NCI-H1417 treated with DMSO at 0.1 percent for 48 hours (cell line): ENCODE measurements around the gene PADI4.

Source experiments
- DNase-seq: peaks from one replicate; lab custom pipeline; 2025; lab: John Stamatoyannopoulos, UW

The PADI4 gene

DNA sequence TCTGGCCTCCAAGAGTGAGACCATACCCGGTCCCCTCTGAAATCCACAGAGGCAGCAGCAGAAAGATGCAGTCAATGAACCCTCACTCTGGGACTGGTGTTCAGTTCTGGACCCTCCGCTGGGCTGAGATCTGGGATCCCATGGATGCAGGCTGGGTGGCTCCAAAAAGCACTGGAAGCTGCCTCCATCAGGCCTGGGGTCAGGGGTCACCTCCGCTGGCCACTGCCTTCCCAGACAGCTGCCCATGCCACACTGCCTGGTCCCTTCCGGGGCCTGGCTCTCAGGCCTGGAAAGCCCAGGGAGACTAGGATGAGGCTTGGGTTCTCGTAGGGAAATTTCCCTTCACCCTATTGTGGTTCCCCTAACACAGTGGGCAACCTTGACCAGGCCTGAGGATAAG lies 21.4 kb upstream of the PADI4 start:
- no peak for DNase-seq

DNA sequence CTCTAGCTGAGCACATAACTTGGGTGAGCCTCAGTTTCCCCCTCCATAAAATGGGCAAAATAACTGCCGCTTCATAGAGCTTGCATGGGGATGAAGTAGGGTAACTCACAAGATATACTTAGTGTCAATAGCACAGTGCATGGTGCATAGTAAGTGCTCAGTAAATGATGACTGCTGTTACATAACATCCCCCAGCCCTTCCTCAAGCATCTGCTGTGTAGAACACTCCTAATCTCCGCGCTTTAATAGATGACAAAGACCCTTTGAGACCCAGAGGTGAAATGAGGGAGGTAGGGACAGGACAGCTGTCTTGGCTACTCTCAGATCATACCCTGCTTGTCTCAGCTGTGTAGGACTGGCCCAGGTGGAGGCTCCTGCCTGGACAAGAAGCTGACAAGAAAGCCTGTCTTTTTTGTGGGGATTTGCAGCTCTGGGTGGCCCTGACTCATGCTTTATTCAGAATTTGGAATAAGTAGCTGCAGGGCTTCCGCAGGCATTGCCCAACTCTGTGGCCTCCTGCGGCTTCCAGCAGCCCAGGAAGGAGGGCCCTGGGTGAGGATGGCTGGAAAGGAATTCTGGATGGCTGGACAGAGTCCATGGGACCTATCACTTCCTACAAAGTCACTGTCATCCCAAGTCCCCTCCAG lies 20.7 kb upstream of the PADI4 start:
- DNase-seq = no peak

DNA sequence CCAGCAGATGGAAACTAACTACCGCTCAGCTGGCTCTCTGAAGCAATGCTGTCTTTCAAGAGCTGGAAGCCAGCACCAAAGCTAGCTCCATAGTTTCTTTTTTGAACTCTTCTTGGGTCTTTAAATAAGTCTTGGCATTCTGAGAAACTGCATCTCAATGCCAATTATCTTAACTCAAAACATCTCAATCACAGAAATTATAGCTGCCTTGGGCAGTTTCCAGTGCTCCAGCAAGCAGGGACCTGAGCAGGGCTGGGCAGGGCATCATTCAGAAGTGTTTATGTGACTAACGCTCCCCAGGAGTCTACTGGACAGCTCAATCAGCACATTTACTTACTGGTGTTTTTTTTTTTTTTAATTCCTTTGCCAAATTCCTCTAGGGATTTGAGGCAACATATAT lies 18.3 kb upstream of the PADI4 start:
- DNase-seq = no peak

DNA sequence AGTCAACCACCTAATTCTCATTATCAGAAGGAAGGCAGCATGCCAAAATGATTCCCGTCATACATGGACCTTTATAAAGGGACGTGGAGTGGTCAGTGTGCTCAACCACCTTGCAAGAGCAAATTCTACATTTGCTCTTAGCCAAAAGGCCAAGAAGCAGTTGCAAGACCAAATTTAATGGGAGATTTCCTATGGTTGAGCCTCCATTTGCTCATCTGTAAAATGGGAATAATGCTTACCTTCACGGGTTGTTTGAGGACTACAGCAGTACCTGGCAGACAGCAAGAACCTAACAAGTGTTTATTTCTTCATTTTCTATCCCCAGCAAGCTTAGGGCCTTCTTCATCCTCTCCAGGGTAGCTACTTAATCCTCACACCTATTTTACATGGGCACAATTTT lies 17.4 kb upstream of the PADI4 start:
- no peak for DNase-seq

DNA sequence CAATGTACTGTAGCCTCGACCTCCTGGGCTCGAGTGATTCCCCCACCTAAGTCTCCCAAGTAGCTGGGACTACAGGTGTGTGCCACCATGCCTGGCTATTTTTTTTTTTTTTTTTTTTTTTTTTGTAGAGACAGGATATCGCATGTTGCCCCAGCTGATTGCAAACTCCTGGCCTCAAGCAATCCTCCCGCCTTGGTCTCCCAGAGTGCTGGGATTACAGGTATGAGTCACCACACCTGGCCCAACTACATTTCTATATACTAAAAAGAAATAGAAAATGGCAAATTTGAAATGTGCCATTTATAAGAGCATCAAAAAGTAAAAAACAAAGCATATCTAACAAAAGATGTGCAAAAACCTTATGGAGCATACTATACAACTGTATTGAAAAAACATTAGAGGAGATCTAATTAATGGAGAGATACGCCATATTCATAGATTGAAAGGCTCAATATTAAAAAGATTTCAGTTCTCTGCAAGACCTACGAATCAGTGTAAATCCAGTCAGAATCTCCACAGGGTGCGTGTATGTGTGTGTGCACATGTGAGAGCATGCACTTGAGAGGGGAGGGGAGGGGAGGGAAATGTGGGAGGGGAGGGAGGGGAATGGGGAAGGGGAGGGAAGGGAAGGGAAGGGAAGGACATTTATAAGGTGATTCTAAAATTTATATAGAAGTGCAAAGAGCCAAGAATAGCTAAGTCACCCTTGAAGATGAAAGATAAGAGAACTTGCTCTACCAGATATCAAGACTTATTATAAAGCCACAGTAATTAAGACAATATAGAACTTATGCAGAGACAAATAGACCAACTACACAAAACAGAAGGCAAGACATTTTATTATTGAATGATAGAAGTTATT lies 15.5 kb upstream of the PADI4 start:
- DNase-seq = no peak

DNA sequence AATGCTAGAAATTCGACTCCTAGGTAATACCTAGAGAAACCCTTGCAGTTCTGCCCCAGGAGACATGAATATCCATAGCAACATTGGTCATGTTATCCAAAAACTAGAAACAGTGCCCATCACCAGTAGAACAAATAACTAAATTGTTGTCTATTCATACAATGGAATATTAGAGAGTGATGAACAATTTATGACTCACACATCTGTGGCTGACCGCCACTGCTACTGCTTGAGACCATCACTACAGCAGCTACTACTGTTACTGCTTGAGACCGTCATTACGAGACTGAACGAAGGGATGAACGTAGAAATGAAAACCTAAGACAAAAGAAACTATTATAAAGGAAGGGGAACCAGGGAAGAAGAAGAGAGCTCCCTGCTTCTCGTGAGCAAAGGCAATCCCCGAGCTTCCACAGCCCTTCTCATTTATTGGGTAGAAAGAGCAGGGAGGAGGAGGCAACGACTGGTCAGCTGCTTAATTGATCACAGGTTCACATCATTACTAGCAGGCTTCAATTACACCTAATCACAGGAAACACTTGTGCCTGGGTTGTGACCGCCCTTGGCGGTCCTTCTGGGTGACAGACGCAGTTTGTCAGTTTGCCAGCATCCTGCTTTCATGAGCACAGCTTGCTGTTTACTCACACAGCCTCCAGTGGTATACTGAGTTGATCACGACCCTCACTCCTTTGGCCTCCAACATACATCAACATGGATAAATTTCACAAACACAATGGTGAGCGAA lies 14.1 kb upstream of the PADI4 start:
- DNase-seq = no peak

DNA sequence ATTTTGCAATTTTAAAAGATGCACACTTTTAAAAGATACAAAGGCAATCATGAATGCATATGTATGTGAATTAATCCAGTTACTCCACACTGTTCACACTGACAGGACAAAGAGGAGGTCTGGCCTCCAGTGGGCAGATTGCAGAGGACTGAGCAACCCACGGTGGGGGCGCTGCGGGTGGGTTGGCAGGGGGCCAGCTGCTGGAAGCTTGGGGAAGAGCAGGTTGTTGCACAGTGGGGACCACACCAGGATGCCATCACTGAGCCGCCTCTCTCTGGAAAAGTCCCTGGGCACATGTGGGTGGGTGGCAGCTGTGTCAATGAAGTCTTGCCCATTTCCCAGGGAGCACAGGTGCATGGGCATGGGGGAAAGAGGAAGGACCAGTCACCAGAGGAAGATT lies 12.7 kb upstream of the PADI4 start:
- no peak for DNase-seq

DNA sequence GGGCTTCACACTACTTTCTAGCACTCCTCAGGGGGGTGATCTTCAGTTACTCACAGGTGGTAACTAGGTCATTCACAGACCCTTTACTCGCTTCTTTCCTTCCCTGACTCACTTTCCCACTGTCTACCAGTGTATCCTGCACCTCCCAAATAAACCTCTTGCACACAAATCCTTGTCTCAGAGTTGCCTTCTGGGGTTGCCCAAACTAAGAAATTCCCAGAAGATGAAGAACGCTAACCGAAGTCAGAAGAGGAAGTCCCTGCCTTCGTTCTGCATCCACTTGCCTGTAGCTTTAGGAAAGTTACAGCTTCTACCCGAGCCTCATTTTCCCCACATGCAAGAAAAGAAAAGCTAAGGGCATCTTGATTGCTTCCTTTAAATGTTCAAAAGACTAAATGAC lies 11.9 kb upstream of the PADI4 start:
- no peak for DNase-seq

DNA sequence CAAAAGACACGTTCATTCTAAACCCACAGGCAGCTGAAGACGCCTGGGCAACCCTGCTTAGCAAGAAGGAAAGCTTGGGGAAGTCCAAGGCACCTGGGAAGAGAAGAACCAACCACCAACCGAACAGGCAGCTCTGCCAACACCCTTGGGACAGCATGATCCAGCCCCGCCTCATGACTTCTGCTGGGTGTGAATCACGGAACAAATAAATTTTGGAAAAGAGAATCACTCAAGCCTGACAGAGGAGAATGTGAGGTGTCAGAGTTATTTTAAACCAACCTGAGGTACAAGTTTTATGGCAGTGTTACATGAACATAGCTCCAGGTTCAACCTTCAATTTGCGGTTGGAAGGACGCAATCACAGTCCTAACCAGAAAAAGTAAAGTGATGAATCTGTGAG lies 10.0 kb upstream of the PADI4 start:
- no peak for DNase-seq

DNA sequence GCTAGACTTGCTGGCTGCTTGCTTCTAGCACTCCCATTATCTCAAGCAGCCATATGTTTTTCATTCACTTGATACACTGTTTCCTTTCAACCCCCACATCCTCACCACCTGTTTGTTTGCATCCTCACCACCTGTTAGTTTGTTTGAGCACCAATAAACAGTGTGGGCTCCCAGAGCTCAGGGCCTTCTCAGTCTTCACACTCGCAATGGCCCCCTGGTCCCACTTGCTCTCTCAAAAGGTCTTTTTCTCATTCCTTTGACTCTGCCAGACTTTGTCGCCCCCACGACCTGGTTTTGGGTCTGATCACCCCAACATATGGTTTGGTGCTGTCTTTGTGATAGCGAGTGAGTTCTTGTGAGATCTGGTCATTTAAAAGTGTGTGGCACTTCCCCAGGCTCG lies 6.2 kb upstream of the PADI4 start:
- DNase-seq = no peak

DNA sequence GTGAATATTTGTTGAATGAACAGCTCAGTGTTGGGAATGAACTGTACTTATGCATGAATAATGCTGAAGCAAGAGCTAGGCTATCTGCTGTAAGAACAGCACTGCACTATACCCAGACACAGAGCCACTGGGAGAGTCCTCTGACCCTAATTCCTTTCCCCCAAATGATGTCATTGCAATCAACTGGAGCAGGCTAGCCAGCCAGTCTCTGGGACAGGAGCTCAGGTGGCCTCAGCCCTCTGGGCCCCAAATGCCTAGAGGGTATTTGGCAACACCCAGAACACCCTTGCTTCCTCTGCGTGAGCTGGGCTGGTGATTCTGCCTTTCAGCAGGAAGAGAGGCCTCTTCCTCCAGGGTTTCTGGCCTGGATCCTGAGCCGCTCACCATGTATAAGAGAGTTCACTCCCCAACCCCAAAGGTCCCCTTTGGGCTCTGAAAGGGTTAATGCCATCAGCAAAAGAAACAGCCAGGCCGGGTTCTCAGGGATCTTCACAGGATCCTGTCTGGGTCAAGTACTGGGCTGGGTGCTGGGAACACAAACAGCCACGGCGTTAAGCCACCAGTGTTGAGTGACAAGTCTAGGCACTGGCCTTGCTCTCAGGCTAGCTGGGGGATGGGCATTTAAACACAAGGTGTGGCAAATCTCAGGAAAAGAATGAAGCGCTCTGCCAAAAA lies 3.7 kb upstream of the PADI4 start:
- DNase-seq = no peak

DNA sequence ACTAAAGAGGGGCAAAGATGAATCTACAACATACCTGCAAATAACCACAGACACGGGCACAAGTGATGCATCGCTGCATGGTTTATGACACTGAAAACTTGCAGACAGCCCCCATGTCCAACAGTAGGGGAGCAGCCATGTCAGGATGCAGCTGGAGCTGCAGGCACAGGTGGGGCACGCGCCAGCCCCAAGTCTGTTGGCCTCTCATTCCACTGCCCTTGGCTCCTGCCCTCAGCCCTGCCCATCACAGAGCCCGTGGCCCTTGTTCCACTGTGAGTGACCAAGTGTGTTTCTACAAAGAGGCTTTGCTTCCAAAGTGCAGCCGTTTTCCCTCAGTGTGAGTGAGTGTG lies 3.2 kb upstream of the PADI4 start:
- DNase-seq = no peak

DNA sequence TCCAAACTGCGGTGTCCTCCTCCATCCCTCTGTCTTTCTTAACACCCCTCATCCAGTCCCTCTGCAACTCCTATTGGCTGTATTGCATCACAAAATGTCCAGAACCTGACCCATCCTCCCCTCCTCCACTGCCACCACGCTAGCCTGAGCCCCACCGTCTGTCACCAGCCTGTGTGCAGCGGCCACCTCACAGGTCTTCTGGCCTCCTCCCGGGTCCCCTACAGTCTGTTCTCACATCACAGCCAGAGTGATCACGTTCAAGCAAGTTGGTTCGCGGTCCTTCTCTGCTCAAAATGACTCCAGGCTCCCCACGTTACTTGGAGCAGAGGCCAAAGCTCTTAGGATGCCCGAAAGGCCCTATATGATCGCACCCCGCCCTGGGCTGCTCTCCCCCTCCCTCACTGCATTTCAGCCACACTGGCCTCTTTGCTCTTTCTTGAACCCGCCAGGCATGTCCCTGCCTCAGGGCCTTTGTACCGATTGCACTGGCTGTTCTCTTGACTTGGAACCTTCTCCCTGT lies 2.4 kb upstream of the PADI4 start:
- DNase-seq = no peak

DNA sequence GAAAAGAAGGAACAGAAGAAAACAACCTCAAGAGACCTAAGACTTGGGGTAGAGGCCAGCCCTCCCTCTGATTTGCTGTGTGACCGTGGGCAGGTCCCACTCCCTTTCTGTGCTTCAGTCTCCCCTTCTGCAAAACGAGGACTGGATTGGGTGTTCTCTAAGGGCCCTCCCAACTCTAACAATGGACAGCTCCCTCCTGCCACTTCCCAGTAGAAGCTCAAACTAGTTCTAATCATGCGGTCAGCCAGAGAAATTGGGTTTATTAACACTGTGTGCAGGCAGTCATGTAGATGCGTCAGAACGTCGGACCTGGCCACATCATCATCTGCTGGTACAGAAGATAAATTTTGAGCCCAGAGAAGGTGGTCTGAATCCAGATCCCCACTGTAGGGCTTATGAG lies 1.6 kb upstream of the PADI4 start:
- DNase-seq = no peak

DNA sequence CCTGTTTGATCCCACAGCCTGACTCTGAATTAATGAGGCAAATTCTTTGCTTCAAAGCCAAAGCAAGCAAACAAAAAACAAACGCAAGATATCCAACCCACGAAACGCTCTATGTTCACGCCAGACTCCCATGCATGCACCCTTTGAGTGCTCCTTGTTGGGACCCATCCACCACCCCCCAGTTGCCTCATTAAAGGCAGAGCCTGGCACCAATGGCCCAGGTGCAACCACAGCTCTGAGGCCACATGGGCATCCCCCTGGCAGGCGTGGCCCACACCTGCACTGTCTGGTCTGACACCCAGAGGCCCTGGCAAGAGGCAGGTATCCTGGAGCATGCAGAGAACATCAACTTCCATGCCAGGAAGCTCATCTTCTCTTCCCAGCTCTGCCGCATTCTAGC lies 1.1 kb upstream of the PADI4 start:
- DNase-seq = no peak

DNA sequence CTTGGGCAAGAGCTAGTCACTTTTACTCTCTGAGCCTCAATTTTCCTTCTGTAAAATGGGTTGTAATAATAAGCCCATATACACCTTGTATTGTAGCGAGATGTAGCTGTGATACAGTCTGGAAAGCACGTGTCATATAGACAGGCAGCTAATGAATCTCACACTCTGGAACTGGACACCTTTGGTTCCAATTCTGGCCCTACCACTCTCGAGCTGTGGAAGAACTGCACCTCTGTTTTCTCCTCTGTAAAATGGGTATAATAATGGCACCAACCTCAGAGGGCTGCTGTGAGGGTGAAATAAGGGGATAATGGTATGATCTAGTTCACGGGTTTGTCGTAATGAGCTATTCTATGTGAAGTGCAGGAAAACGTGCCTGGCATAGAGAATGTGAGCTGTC lies 668 bp upstream of the PADI4 start:
- DNase-seq = no peak

DNA sequence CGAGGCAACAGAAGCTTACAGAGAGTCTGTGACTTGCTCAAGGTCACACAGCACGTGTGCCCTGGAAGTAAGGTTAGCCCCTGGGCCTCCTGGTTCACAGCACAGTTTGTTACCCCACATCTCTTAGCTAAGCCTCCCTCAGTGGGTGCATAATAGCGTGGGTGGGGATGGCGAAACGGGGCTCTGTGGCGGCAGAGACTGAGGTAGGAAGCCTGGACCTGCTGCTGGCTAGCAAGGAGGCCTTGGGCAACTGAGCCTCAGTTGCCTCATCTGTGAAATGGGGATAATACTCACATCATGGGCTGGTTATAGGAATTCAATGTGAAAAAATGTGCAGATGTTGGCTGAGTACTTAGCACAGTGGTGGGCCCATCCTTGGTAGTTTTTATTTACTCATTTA lies 596 bp downstream of the PADI4 start:
- no peak for DNase-seq

DNA sequence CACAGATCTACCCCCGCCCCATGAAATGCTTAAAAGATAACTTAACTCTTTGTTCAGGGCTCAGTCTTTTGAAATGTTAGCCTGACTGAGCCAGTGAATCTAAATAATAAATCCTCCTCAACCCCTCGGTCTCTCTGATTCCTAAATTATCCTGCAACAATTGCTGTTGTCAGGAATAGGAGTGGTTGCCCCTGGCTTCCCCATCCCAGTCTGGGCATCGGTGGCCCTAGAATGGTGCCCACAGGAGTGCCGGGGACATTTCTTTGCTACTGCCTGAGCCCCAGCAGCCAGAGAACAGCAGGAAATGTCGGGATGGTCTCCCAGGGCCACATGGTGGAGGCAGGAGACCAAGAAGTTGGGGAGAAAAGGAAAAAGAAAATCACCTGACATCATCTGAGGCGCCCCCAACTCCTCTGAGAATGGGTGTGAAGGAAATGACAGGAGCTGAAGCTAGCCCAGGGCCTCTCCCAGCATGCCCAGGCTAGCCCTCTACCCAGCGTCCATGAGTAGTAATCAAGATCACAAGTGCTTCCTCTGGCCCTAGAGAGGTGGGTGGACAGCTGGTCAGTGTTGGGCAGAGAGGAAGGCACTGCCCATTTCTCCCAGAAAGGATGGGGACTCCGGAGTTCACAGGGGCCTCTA lies 1.6 kb downstream of the PADI4 start:
- no peak for DNase-seq

DNA sequence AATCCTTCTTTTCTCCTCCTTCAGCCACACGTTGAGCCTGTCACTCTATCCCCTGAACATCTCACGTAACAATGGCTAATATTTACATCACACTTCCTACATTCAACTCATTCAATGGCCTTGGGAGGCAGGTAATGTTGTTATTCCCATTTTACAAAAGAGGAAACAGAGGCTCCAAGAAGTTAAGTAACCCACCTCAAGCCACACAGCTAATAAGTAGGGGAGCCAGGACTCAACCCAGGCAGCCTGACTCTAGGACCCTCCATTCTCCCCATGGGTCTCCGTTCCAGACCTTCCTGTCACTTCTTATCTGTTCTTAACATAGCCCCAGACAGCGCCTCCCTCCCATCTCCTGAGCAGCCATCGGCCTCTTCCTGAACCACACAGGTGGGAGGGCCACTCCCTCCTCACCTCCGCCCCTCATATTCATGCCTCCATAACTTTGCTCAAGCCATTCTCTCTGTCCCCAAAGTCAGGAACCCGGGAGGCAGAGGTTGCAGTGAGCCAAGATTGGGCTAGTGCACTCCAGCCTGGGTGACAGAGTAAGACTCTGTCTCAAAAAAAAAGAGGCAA lies 2.2 kb downstream of the PADI4 start:
- DNase-seq = no peak

DNA sequence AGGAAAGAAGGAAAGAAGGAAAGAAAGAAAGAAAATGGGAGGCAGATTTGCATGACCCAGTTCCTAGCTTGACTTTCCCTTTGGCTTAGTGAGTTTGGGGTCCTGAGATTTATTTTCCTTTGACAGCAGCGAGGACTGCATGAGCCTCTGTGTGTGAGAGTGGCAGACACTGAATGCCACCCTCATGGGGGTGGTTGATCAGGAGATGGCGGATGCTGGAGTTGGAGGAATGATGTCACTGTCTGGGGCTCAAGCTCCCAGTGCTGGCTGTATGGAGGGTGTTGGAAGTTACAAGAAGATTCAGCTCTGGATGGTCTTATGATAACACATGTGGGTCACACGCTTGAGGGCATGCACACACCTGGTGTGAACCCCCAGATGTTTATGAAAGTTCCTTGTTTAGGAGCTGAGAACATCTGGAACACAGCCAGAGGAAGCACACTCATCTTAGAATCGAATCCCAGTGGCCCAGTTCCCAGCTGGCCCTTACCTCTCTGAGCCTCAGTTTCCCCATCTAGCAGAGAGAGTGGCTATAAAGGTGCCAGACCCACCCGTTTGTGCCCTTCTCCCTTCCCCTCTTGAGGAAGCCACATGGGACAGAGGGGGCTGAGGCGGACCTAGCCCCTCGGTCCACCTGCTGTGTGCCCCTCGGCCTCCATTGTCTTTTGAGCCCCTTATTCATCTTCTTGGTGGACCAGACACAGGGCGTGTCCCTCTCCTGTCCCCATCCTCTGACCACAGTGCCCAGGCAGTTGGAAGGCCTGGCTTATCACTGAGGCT lies 5.7 kb downstream of the PADI4 start:
- no peak for DNase-seq

DNA sequence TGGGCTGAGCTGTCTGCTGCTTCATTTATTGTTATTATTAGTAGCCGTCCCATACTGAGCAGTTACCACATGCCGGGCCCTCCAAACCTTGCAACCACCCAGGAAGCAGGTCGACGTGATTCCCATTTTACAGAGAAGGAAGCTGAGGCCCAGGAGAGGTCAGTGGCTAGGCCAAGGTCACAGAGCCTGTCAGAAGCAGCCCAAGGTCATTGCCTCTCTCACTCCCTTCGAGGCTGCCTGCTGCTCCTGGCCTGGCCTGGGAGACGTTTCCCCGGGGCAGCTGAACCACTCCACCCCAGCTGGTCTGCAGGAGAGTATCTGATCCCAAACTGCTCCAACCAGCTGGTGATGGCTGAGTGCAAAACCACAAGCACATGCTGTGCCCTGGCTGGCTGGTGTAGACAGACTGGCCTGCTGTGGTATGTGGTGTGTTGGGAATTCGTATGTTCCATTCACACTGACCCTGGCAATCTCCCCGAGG lies 6.5 kb downstream of the PADI4 start:
- DNase-seq = no peak
